GM12872 (cell line): ENCODE results near the gene TNFSF15.

Experiments
- TF ChIP-seq, protein P1 (sequence below): IDR thresholded peaks from 3 replicates; pipeline ENCODE4 v1.5.1; 2011; ENCODE audit warnings: low read depth, mild to moderate bottlenecking, low read length, moderate library complexity; ENCODE audit not compliant: insufficient read depth

Gene TNFSF15

DNA sequence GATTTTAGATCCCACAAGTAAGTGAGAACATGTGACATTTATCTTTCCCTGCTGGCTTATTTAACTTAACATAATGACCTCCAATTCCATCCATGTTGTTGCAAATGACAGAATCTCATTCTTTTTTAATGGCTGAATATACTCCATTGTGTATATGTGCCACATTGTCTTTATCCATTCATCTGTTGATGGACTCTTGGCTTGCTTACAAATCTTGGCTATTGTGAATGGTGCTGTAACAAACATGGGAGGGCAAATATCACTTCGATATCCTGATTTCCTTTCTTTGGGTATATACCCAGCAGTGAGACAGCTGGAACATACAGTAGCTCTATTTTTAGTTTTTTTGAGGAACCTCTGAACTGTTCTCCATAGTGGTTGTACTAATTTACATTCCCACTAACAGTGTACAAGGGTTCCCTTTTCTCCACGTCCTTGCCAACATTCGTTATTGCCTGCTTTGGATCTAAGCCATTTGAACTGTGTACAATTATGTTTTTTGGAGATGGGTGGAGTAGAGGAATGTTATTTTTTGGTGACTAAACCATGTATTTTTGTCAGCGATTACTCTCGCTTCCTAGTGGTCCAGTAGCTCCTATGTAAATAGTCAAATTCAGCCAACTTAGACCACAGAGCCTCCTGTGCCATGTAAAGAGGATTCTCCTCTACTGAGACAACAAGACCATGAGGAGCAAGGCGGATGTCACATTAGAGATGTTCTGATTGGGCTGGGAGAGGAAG, 60.6 kb downstream of the TNFSF15 start:
- TF ChIP-seq, protein P1, sequence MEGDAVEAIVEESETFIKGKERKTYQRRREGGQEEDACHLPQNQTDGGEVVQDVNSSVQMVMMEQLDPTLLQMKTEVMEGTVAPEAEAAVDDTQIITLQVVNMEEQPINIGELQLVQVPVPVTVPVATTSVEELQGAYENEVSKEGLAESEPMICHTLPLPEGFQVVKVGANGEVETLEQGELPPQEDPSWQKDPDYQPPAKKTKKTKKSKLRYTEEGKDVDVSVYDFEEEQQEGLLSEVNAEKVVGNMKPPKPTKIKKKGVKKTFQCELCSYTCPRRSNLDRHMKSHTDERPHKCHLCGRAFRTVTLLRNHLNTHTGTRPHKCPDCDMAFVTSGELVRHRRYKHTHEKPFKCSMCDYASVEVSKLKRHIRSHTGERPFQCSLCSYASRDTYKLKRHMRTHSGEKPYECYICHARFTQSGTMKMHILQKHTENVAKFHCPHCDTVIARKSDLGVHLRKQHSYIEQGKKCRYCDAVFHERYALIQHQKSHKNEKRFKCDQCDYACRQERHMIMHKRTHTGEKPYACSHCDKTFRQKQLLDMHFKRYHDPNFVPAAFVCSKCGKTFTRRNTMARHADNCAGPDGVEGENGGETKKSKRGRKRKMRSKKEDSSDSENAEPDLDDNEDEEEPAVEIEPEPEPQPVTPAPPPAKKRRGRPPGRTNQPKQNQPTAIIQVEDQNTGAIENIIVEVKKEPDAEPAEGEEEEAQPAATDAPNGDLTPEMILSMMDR, result no peak

DNA sequence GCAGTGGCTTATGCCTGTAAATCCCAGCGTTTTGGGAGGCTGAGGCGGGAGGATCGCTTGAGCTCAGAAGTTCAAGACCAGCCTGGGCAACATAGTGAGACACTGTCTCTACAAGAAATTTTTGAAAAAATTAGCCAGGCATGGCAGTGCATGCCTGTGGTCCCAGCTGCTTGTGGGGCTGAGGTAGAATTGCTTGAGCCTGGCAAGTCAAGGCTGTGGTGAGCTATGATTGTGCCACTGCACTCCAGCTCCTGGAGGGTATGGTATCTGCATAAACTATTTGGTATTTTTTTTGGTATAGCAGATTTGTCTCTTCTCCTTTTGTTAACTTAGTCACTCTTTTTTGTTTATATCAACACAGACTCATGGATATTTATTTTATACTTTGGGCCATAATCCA, 62.4 kb downstream of the TNFSF15 start:
- TF ChIP-seq, protein P1, result no peak

DNA sequence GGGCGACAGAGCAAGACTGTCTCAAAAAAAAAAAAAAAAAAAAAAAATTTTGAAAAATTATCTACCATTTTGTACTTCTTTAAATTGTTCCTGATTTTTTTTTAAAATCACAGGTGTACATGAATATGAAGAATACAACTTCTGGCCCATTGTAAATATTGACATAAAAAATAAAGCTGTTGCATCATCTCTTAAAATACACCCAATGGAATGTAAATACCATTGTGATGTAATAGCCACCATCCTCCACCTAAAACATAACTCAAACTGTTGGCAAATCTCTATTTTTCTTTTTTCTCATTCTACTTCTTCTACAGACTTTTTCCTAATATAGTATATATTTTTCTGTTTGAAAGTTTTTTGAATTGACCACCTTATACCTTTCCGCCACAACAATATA, 62.9 kb downstream of the TNFSF15 start:
- TF ChIP-seq, protein P1, result no peak

DNA sequence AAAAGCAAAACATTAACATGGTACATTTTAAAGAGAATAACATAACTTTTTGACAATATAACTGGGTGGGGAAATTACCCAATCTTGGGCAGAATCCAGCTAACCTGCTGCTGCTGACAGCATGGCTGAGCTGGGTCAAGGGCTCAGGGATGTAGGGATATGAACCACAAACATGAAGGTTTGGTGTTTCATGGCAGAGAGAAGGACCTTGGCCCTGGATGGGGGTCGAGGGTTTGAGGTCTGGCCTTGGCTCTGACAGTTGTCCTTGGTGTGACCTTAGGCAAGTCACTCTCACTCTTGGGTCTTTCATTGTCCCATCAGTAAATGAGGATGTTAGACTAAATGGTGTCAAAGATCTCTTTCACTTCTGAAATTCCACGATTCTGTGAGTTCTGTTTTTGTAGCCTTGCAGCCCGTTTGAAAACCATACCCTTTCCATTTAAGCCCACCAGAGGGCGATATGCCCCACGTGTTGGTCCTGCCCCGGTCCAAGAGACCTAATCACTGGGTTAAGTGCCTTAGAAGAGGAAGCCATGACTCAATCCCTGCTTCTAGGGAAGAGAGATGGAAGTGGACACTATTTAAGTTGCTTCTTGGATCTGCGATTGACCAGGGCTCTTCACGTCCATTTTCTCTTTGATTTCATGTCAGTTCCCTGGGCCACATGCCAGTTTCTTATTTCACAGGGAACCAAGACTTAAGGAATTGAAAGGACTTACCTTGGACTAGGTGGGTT, 67.1 kb downstream of the TNFSF15 start:
- TF ChIP-seq, protein P1, result peak; percentile 79

DNA sequence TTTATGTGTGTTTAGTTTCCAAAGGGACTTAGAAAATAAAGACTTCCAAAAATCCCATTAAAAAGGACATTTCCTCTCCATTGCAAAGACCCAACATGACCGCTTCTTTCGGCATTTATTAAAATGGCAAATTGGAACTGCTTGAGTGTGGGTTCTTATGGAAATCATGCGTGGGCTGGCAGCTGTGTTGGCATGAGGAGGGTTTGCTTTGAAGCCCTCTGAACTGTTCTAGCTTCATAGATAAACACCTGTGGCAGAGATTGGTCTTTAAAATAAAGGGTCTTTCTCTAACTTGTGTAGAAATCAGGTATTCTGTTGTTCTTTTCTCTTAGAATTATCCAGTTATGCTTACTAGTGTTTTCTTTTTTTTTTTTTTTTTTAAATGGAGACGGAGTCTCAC, 68.0 kb downstream of the TNFSF15 start:
- TF ChIP-seq, protein P1, result no peak

DNA sequence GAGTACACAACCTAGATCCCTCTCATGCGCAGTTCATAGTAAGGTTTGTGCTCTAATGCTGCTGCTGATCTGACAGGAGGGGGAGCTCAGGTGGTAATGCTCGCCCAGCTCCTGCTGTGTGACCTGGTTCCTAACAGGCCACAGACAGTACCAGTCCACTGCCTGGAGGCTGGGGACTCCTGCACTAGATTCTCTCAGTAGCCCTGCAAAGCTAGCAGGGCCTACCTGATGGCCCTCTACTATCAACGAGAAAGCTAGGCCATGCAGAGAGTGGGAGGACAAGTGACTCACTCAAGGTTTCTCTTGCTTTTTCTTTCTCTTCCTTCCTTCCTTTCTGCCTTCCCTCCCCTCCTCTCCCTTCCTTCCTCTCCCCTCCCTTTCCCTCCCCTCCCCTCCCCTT, 68.7 kb downstream of the TNFSF15 start:
- TF ChIP-seq, protein P1, result no peak

DNA sequence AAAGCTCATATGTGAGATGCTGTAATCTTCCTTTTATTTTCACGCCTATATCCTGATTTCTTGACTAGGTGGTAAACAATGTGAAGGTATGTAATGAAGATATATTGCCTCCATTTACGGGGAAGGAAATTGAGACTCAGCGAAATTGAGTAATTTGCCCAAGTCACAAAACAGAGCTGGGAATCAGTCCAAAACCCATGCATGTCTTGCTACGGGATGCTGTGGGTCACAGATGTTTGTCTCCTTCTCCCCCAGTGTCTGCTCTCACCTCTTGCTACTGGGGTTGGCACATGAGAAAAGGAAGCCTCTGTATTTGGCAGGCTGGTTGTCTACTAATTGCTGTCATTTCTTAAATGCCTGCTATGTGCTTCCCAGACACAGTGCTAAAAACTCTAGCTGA, 70.1 kb downstream of the TNFSF15 start:
- TF ChIP-seq, protein P1, result no peak
